HFF-Myc (cell line): ENCODE measurements around the gene DNAJC10.

Source experiments
- DNase-seq: peaks from one replicate; pipeline ENCODE4 v3.0.0-alpha.2; 2011; ENCODE audit warnings: low read depth; ENCODE audit errors: extremely low read depth
- H3K4me3 ChIP-seq: replicated peaks from 2 replicates; pipeline ENCODE4 v1.5.1; 2011; ENCODE audit warnings: low read depth, mild to moderate bottlenecking, control low read depth, low read length
- CTCF ChIP-seq: IDR thresholded peaks from 2 replicates; pipeline ENCODE4 v1.5.1; 2012; ENCODE audit warnings: mild to moderate bottlenecking, low read depth, low read length, control low read depth; ENCODE audit errors: missing control alignments

The DNAJC10 gene

GRCh38 chr2:182821182-182821581 lies 105.1 kb downstream of the DNAJC10 start:
- DNase-seq: no peak
- TF ChIP-seq CTCF: no peak
- H3K4me3 ChIP-seq: no peak overlapping the region

- TF ChIP-seq CTCF: no peak
- no peak for DNase-seq
- no peak overlapping the region for H3K4me3 ChIP-seq
Measured at GRCh38 chr2:182822733-182823132, 106.7 kb downstream of the DNAJC10 start.

GRCh38 chr2:182824056-182824766 lies 108.2 kb downstream of the DNAJC10 start:
- H3K4me3 ChIP-seq: no peak overlapping the region
- no peak for TF ChIP-seq CTCF
- no peak for DNase-seq

- no peak for TF ChIP-seq CTCF
- no peak for DNase-seq
- no peak overlapping the region for H3K4me3 ChIP-seq
Measured at GRCh38 chr2:182824767-182825158, 108.7 kb downstream of the DNAJC10 start.

- DNase-seq: no peak
- TF ChIP-seq CTCF: no peak
- H3K4me3 ChIP-seq: no peak overlapping the region
Measured at GRCh38 chr2:182826064-182826463, 110.0 kb downstream of the DNAJC10 start.

GRCh38 chr2:182826496-182826895 lies 110.4 kb downstream of the DNAJC10 start:
- H3K4me3 ChIP-seq: no peak overlapping the region
- no peak for DNase-seq
- TF ChIP-seq CTCF: no peak

GRCh38 chr2:182827182-182827879 lies 111.3 kb downstream of the DNAJC10 start:
- no peak for TF ChIP-seq CTCF

More at GRCh38 chr2:182827182-182827879, 111.3 kb downstream of the DNAJC10 start:
- no peak overlapping the region for H3K4me3 ChIP-seq
- no peak for DNase-seq
